Esophagus muscularis mucosa (tissue), 4 donors: ENCODE measurements around the gene TTC39B.

Experiments used
- EP300 ChIP-seq: sonication (generic); formaldehyde crosslinking; IDR thresholded peaks from one replicate; pipeline ENCODE4 v1.6.1; 2017; ENCODE audit warnings: antibody characterized with exemption
- POLR2A ChIP-seq: fragments of 450-650 bp; IDR thresholded peaks from one replicate; pipeline ENCODE4 v1.6.1; 2017; ENCODE audit warnings: antibody characterized with exemption, moderate library complexity, mild to moderate bottlenecking, low read depth
- POLR2AphosphoS5 ChIP-seq, 2 donors: sonication (generic); formaldehyde crosslinking; IDR thresholded peaks; one replicate each; pipeline ENCODE4 v1.6.1; 2017; ENCODE audit warnings: antibody characterized with exemption in 2 of 2
- TF ChIP-seq, protein P1 (sequence below), 3 experiments: fragments of 200-600 bp in 2 of 3; fragments of 450-650 bp in 1 of 3; sonication (generic) in 2 of 3; IDR thresholded peaks; one replicate each; pipeline ENCODE4 v1.5.1; 2017 to 2019; ENCODE audit warnings: antibody characterized with exemption in 3 of 3, mild to moderate bottlenecking in 2 of 3, moderate library complexity in 1 of 3

DNA sequence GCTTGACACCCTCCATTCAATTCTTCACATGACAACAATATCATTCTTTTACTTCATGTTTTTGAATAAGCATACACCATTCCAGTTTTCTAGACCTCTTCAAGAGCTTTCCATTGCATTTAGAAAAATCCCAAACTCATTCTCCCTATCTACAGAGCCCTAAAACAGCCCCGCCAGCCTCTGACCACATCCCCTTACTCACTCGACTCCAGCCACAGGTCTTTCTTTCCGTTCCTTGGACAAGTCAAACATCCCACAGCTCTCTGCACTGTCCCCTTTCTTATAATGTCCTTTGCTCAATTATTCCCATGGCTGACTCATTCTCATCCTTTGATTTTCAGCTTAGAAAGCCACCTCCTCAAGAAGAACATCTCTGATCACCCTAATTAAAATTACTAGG lies 38.2 kb downstream of the TTC39B start:
- TF ChIP-seq POLR2A (no peak), POLR2AphosphoS5 (IDR thresholded peaks at IDR 0.05) (no peak), EP300 (no peak)
- TF ChIP-seq, protein P1, sequence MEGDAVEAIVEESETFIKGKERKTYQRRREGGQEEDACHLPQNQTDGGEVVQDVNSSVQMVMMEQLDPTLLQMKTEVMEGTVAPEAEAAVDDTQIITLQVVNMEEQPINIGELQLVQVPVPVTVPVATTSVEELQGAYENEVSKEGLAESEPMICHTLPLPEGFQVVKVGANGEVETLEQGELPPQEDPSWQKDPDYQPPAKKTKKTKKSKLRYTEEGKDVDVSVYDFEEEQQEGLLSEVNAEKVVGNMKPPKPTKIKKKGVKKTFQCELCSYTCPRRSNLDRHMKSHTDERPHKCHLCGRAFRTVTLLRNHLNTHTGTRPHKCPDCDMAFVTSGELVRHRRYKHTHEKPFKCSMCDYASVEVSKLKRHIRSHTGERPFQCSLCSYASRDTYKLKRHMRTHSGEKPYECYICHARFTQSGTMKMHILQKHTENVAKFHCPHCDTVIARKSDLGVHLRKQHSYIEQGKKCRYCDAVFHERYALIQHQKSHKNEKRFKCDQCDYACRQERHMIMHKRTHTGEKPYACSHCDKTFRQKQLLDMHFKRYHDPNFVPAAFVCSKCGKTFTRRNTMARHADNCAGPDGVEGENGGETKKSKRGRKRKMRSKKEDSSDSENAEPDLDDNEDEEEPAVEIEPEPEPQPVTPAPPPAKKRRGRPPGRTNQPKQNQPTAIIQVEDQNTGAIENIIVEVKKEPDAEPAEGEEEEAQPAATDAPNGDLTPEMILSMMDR (IDR thresholded peaks at IDR 0.05): no peak
